ENCODE measurements around the gene VWA2.

Gene VWA2

DNA sequence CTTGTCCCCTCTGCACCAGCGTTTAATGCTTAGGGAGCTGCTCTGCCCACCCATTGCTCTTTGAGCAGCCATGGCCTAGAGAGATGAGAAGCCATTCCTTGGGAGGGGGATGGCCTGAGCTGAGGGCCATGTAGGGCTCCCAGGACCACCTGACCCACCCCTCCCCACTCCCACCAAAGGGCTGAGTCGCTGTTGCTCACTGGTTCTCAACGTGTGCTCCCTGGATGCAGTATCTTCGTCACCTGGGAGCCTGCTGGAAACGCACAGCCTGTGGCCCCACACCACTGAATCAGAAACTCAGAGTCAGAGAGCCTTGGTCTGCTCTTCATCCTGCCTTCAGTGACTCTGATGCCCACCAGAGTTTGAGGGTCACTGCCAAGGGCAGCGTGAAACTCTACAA is 37.0 kb downstream of the VWA2 start:
- TF ChIP-seq, protein P1, sequence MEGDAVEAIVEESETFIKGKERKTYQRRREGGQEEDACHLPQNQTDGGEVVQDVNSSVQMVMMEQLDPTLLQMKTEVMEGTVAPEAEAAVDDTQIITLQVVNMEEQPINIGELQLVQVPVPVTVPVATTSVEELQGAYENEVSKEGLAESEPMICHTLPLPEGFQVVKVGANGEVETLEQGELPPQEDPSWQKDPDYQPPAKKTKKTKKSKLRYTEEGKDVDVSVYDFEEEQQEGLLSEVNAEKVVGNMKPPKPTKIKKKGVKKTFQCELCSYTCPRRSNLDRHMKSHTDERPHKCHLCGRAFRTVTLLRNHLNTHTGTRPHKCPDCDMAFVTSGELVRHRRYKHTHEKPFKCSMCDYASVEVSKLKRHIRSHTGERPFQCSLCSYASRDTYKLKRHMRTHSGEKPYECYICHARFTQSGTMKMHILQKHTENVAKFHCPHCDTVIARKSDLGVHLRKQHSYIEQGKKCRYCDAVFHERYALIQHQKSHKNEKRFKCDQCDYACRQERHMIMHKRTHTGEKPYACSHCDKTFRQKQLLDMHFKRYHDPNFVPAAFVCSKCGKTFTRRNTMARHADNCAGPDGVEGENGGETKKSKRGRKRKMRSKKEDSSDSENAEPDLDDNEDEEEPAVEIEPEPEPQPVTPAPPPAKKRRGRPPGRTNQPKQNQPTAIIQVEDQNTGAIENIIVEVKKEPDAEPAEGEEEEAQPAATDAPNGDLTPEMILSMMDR (IDR thresholded peaks at IDR 0.05), result no peak

- TF ChIP-seq, protein P1 (IDR thresholded peaks at IDR 0.05), result no peak
Observed at GRCh38 chr10:114276671-114277070, 37.6 kb downstream of the VWA2 start.

GRCh38 chr10:114278140-114278883 is 39.3 kb downstream of the VWA2 start:
- TF ChIP-seq, protein P1 (IDR thresholded peaks at IDR 0.05), result no peak

- TF ChIP-seq, protein P1 (IDR thresholded peaks at IDR 0.05), result no peak
Observed at GRCh38 chr10:114278884-114279191, 39.8 kb downstream of the VWA2 start.

- TF ChIP-seq, protein P1 (IDR thresholded peaks at IDR 0.05), result no peak
Observed at GRCh38 chr10:114279289-114279688, 40.2 kb downstream of the VWA2 start.

GRCh38 chr10:114279901-114280644 is 41.0 kb downstream of the VWA2 start:
- TF ChIP-seq, protein P1 (IDR thresholded peaks at IDR 0.05), result peak; percentile 46; the same call in 1 of the 2 replicates

GRCh38 chr10:114281006-114281405 is 42.0 kb downstream of the VWA2 start:
- TF ChIP-seq, protein P1 (IDR thresholded peaks at IDR 0.05), result no peak
